Activated CD4-positive, alpha-beta T cell treated with anti-CD3 and anti-CD28 coated beads for 24 hours (primary cell): ENCODE results near the gene ARHGAP28.

Experiments
- DNase-seq, 2 donors: peaks; one replicate each; pipeline ENCODE4 v3.0.0-alpha.2; 2020; ENCODE audit warnings: low read depth in 2 of 2

The ARHGAP28 gene

GRCh38 chr18:6729247-6730091 is at the start of gene ARHGAP28:
TSS of gene ARHGAP28 (plus strand) at chr18:6729716. CDS start at chr18:6729822, 106 bp downstream.
- no peak for DNase-seq

GRCh38 chr18:6681331-6681875 is 48.1 kb upstream of the ARHGAP28 start:
- no peak for DNase-seq

- DNase-seq = no peak
Measured at GRCh38 chr18:6682437-6683111, 46.9 kb upstream of the ARHGAP28 start.

- no peak for DNase-seq
Measured at GRCh38 chr18:6683112-6683876, 46.2 kb upstream of the ARHGAP28 start.

GRCh38 chr18:6687676-6688075 is 41.8 kb upstream of the ARHGAP28 start:
- no peak for DNase-seq

- no peak for DNase-seq
Measured at GRCh38 chr18:6708890-6709289, 20.6 kb upstream of the ARHGAP28 start.

GRCh38 chr18:6711467-6711866 is 18.0 kb upstream of the ARHGAP28 start:
- no peak for DNase-seq

GRCh38 chr18:6712401-6712800 is 17.1 kb upstream of the ARHGAP28 start:
- DNase-seq = no peak

- no peak for DNase-seq
Measured at GRCh38 chr18:6714010-6714409, 15.5 kb upstream of the ARHGAP28 start.

- no peak for DNase-seq
Measured at GRCh38 chr18:6718267-6718666, 11.2 kb upstream of the ARHGAP28 start.

- DNase-seq = no peak
Measured at GRCh38 chr18:6719098-6719846, 10.2 kb upstream of the ARHGAP28 start.

GRCh38 chr18:6719910-6720683 is 9.4 kb upstream of the ARHGAP28 start:
- no peak for DNase-seq

GRCh38 chr18:6721755-6722154 is 7.8 kb upstream of the ARHGAP28 start:
- no peak for DNase-seq

- no peak for DNase-seq
Measured at GRCh38 chr18:6722690-6723089, 6.8 kb upstream of the ARHGAP28 start.

- no peak for DNase-seq
Measured at GRCh38 chr18:6724331-6724730, 5.2 kb upstream of the ARHGAP28 start.

GRCh38 chr18:6728331-6728730 is 1.2 kb upstream of the ARHGAP28 start:
- DNase-seq = no peak

GRCh38 chr18:6728809-6729246 is 688 bp upstream of the ARHGAP28 start:
- DNase-seq = no peak

- no peak for DNase-seq
Measured at GRCh38 chr18:6730416-6731221, 1.1 kb downstream of the ARHGAP28 start.

- no peak for DNase-seq
Measured at GRCh38 chr18:6731222-6731596, 1.7 kb downstream of the ARHGAP28 start.

- DNase-seq = no peak
Measured at GRCh38 chr18:6732952-6733351, 3.4 kb downstream of the ARHGAP28 start.
